ENCODE measurements around the gene NRG2. TPM values are rescaled to one million over a fixed set of nuclear protein-coding genes. Genes with fewer than 3 reads are reported as not detected.

The NRG2 gene
- polyA plus RNA-seq, 1 donor: 1.5 TPM

- DNase-seq (ENCODE audit: low read depth): no peak
Observed at GRCh38 chr5:140041099-140041491, 2.0 kb downstream of the NRG2 start.

GRCh38 chr5:140040358-140040757 is 2.7 kb downstream of the NRG2 start:
- no peak for DNase-seq (ENCODE audit: low read depth)

- DNase-seq (ENCODE audit: low read depth): no peak
Observed at GRCh38 chr5:140039561-140039960, 3.5 kb downstream of the NRG2 start.

GRCh38 chr5:140038373-140038957 is 4.6 kb downstream of the NRG2 start:
- DNase-seq (ENCODE audit: low read depth): no peak

- no peak for DNase-seq (ENCODE audit: low read depth)
Observed at GRCh38 chr5:140037012-140037411, 6.1 kb downstream of the NRG2 start.

- no peak for DNase-seq (ENCODE audit: low read depth)
Observed at GRCh38 chr5:140035881-140036280, 7.2 kb downstream of the NRG2 start.

GRCh38 chr5:140033037-140033760 is 9.9 kb downstream of the NRG2 start:
- no peak for DNase-seq (ENCODE audit: low read depth)

- DNase-seq (ENCODE audit: low read depth): no peak
Observed at GRCh38 chr5:140032296-140032695, 10.8 kb downstream of the NRG2 start.

GRCh38 chr5:140027807-140028206 is 15.3 kb downstream of the NRG2 start:
- no peak for DNase-seq (ENCODE audit: low read depth)

- DNase-seq (ENCODE audit: low read depth): no peak
Observed at GRCh38 chr5:140025736-140026135, 17.4 kb downstream of the NRG2 start.

GRCh38 chr5:140024928-140025327 is 18.2 kb downstream of the NRG2 start:
- DNase-seq (ENCODE audit: low read depth): no peak

GRCh38 chr5:140023611-140024191 is 19.4 kb downstream of the NRG2 start:
- no peak for DNase-seq (ENCODE audit: low read depth)

- DNase-seq (ENCODE audit: low read depth): no peak
Observed at GRCh38 chr5:140020601-140021177, 22.4 kb downstream of the NRG2 start.

GRCh38 chr5:140018920-140019644 is 24.0 kb downstream of the NRG2 start:
- no peak for DNase-seq (ENCODE audit: low read depth)

GRCh38 chr5:140018517-140018916 is 24.6 kb downstream of the NRG2 start:
- DNase-seq (ENCODE audit: low read depth): no peak

- DNase-seq (ENCODE audit: low read depth): no peak
Observed at GRCh38 chr5:140018096-140018481, 25.0 kb downstream of the NRG2 start.

- DNase-seq (ENCODE audit: low read depth): no peak
Observed at GRCh38 chr5:140017397-140018095, 25.6 kb downstream of the NRG2 start.

- no peak for DNase-seq (ENCODE audit: low read depth)
Observed at GRCh38 chr5:140015706-140016105, 27.4 kb downstream of the NRG2 start.

GRCh38 chr5:140014751-140015150 is 28.3 kb downstream of the NRG2 start:
- no peak for DNase-seq (ENCODE audit: low read depth)

- DNase-seq (ENCODE audit: low read depth): no peak
Observed at GRCh38 chr5:140013536-140013935, 29.6 kb downstream of the NRG2 start.

GRCh38 chr5:140012443-140012842 is 30.7 kb downstream of the NRG2 start:
- no peak for DNase-seq (ENCODE audit: low read depth)
